NCI-H748 (cell line): ENCODE results near the gene PELI2.

ENCODE experiments used
- DNase-seq: peaks from one replicate; lab custom pipeline; 2025; ENCODE audit not compliant: unreplicated experiment; lab: John Stamatoyannopoulos, UW

Gene PELI2

GRCh38 chr14:56117765-56118610 lies at the start of gene PELI2:
Gene PELI2, plus strand, starts transcription at chr14:56118411. Its CDS starts 250 bp downstream, at chr14:56118661.
- peak; percentile 91 for DNase-seq

- no peak for DNase-seq
Measured at GRCh38 chr14:56073799-56074198, 44.4 kb upstream of the PELI2 start.

- no peak for DNase-seq
Measured at GRCh38 chr14:56075301-56075700, 42.9 kb upstream of the PELI2 start.

- no peak for DNase-seq
Measured at GRCh38 chr14:56081139-56081538, 37.1 kb upstream of the PELI2 start.

- DNase-seq, result no peak
Measured at GRCh38 chr14:56082880-56083279, 35.3 kb upstream of the PELI2 start.

- peak; percentile 10 for DNase-seq
Measured at GRCh38 chr14:56085471-56085870, 32.7 kb upstream of the PELI2 start.

GRCh38 chr14:56087671-56088471 lies 30.3 kb upstream of the PELI2 start:
- DNase-seq, result peak; percentile 14

DNA sequence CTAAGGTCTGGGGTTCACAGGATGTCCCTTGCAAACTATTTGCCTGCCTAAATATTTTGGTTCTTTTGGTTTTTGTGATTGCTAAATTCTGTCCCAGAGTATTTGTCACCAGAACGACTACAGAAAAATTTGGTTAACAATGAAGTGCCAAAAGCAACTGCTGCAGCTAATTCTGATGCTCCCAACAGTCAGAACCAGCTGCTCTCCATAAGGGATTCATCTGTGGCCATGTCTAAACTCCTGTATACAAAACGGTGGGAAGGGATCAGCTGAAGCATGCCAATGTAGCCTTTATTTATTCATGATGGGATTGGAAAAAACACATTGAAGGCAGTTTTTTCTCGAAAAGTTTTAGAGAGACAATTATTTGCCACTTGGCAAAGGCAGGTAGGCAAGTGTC lies 29.3 kb upstream of the PELI2 start:
- DNase-seq, result no peak

DNA sequence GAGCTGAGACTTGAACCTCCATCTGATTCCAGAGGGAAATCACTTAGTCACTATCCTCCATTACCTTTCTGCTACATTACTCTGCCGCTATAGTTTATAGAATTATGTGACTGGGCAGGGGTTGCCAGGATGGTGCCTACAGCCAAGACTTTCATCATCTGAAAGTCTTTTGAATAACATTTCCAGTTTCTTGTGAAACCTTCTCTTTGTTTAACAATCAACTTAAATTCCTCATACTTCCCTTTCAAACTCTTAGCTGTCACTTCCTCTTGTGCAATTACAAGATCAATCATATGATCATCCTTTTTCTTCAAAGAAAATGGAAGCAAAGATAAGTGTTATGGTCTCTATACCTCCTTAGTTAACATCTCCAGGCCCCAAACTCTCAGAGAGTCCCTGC lies 25.4 kb upstream of the PELI2 start:
- no peak for DNase-seq

DNA sequence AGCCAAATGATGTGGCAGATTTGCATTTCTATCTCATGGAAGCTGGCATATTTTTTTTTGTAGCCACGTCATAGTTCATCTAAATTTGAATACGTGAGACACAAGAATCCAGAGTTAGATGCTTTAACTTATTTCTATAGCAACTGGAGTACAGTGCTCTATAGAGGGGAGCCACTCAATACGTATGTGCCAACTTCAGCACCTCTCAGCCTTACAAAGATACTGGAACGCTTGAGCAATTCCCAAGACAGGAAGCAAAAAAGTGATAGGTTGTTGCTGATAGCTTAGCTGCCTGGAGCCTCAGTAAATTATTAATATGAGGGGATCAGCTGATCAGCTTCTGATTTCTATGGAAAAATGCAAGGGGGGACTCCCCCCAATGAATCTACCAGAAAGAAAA lies 24.1 kb upstream of the PELI2 start:
- no peak for DNase-seq

DNA sequence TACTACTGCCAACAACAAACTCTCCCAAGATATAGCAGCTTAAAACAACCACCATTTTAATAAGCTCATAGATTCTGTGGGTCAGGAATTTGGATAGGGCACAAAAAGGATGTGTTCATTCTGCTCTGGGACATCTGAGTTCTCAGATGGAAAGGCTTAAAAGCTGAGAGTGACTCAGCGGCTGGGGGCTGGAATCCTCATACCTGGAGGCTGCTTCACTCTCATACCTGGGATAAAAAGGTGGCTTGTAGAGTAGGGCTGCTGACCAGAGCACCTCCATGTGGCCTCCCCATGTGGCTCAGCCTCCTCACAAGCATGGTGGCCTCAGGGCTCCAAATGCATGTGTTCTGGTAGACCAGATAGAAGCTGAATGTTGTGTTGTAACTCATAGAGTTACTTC lies 20.2 kb upstream of the PELI2 start:
- no peak for DNase-seq

GRCh38 chr14:56099081-56099797 lies 19.0 kb upstream of the PELI2 start:
- DNase-seq, result no peak

DNA sequence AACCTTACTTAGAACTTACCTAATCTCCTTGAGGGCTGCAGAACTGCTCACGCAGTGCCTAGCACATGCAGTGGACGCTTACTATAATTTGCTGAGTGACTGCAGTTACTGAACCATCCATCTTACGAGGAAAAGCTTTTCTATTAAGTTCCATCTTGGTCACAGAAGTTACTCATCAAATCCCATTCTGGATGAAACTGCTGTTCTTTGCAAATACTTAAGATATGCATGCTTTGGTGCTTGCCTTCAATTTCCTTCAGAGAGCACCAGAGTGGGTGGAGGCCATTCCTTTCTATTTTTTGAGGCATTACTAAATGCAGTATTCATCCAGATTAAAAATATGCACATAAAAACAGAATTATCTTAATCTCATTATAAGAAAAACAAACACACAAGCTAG lies 17.7 kb upstream of the PELI2 start:
- DNase-seq, result no peak

GRCh38 chr14:56102941-56103340 lies 15.3 kb upstream of the PELI2 start:
- no peak for DNase-seq

DNA sequence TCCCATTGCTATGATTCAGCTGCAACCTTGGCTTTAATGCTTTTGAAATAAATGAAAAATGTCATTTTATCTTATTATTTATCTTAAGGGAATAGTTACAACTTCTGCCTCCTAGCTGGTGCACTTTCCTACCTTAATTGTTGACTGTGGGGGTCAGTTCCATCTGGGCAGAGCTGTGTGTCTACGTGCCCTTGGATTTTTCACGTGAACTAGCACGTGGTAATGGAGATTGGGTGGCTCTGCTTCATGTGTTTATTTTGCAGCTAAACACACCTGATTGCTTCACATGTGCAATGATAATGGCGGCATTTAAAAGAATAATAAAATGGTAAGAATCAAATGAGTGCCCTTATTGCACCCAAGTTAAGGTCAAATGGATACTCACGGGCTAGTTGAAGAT lies 10.6 kb upstream of the PELI2 start:
- no peak for DNase-seq

DNA sequence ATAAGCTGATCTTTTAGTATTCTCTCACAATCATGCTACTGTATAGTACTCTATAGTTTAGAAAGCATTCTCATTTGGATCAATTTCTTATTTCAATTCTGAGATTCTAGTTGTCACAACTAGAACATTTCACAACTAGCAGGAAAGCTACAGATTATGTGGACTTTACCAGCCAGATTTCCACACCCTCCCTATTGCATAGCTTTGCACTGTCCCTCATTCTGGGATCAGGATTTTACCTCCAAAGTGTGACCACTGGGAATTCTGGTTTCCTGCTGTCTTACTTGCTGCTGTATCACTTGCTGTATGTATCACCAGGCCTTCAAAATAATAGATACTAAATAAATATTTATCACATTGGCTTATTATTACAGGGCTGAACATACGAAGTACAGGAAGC lies 10.2 kb upstream of the PELI2 start:
- no peak for DNase-seq

DNA sequence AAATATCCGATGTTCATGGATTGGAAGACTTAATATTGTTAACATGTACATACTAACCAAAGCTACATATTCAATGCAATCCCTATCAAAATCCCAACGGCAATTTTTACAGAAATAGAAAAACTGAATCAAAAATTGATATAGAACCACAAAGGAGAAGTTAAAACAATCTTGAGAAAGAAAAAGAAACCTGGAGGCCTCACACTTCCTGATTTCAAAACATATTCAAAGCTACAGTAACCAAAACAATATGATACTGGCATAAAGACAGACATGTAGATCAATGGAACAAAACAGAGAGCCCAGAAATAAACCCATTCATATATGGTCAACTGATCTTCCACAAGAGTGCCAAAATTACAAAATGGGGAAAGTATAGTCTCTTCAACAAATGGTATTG lies 5.4 kb upstream of the PELI2 start:
- no peak for DNase-seq

DNA sequence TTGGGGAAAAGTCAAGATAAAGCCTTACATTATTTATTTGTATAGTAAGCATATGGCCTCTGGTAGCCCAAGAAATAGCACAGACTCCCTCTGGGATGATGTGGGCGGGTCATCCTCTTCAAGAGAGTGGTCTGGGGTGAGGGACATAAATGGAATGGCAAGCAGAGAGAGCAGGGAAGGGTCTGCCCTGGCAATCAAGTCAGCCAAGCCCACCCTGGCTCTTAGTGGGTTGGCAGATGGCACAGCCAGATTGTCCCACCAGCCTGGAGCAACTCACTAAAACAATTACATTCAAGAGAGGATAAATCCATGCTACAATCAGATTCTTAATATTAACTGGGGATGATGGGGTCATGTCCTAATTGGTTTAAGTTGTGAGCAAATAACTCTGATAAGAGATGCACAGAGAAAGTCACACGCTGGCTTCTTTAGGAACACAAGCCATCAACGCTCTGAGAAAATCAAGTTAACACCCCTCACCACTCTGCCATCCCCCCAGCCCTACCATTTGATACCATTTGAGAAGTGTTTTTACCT lies 2.8 kb upstream of the PELI2 start:
- no peak for DNase-seq

- DNase-seq, result no peak
Measured at GRCh38 chr14:56115976-56116893, 2.0 kb upstream of the PELI2 start.

DNA sequence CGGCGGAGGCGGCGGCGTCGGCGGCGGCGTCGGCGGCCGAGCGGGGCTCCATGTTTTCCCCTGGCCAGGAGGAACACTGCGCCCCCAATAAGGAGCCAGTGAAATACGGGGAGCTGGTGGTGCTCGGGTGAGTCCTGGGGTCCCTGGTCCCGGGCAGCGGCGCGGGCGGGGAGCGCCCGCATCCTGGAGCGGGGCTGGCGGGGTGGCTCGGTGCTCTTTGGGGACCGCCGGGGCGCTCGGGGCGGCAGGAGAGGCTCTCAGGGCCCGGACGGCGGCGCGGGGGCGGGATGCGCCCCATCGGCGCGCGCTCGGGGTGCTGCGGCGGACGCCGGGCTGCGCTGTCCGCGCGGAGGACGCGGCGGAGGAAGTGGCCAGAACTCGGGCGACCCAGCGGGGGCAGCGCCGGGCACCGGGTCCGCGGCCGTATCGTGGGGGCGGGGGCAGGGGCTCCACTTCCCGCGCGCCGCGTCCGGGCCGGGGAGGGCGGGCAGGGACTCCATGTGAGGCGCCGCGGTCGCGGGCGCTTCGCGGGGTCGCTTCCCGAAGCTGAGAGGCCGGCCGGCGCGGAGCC lies 485 bp downstream of the PELI2 start:
- no peak for DNase-seq
